GM19099 (cell line): ENCODE measurements around the gene ASB16.

Experiments
- POLR2A ChIP-seq: IDR thresholded peaks from 3 replicates; pipeline ENCODE4 v1.6.1; 2011; ENCODE audit warnings: low read depth; ENCODE audit not compliant: insufficient read length; ENCODE audit errors: extremely low read depth

The ASB16 gene

DNA sequence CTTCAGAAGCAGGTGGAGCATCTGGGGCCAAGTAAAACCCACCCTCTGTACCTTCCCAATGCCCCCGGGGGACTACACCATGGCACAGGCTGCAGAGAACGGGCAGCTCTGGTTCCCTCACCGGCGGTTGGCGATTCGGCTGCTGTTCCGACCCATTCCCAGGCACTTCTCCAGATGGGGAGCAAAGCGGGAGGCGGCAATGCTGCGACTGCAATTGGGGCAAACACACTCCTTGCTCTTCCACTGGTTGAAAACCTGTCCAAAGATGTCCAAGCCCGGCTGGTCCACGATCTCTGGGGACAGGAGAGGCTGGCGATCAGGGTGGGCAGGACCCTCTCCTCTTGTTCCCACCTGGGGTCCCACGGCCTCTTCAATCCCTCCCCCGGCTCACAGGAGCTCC lies 26.6 kb downstream of the ASB16 start:
- no peak for TF ChIP-seq POLR2A

DNA sequence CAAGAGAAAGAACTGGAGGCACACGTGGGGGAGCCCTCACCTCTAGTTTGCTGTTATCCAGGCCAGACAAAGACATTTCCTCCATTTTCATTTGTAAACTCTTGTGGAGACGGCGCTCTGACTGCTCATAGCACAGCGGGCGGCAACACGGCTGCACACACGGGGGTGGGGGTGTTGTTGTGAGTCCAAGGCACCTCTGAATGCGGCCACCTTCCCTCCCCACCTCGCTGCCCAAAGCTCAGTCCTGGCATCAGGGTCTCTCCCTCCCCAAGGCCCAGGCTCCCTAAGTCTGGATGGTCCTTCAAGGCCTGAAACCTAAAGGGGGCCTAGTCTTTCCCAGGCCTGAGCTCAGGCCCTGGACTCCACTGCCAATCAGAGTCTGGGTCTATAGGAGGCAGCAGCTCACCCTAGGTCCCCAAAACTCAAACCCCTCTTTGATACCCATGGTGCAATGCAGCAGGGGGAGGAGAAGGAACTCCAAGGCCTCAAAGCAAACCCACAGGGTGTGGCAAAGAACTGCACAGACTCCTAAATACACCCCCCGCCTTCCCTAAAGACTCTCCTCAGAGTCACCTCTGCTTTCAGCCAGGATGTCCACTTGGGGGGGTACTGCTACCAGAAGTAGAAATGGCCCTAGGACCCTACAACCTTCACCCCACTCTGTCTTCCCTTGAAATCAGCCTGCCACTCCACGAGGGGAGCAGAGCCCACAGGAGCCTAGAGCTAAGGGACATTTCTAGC lies 27.6 kb downstream of the ASB16 start:
- TF ChIP-seq POLR2A: no peak

DNA sequence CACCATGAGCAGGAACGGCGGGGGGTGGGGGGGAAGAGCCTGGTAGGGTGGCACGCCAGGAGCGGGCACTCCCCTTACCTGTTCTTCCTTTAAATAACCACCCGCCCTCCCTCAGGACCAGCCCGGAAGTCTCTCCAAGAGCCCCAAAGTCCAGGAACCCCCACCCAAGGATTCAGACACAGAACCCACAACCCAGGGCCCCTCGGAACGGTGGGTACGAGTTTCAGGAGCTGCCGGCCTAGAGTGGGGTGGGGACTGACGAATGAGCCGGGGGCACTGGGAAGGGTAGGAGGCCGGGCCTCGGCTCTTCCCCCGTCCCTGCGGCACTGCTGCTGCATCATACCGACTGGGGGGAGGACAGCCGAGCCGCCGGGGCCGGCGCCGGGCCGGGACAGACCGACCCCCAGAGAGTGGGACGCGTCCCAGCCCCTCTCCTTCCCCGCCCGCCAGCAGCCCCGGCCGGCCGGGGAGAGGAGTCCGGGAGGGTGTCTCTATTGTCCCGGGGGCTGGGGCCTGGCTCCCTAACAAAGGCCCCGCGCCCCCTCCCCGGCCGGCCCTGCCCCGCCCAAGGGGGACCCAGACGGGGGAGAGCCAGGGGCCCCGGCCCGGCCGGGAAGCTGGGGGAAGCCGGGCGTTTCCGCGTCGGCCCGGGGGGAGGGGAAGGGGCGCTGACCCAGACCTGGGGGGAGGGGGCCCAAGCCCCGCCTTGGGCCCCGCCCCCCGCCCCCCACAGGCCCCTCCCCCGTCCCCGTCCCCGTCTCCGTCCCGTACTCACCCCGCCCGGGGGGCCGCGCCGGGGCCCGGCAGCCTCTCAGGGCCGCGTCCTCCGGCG lies 28.4 kb downstream of the ASB16 start:
- TF ChIP-seq POLR2A: peak; percentile 61

DNA sequence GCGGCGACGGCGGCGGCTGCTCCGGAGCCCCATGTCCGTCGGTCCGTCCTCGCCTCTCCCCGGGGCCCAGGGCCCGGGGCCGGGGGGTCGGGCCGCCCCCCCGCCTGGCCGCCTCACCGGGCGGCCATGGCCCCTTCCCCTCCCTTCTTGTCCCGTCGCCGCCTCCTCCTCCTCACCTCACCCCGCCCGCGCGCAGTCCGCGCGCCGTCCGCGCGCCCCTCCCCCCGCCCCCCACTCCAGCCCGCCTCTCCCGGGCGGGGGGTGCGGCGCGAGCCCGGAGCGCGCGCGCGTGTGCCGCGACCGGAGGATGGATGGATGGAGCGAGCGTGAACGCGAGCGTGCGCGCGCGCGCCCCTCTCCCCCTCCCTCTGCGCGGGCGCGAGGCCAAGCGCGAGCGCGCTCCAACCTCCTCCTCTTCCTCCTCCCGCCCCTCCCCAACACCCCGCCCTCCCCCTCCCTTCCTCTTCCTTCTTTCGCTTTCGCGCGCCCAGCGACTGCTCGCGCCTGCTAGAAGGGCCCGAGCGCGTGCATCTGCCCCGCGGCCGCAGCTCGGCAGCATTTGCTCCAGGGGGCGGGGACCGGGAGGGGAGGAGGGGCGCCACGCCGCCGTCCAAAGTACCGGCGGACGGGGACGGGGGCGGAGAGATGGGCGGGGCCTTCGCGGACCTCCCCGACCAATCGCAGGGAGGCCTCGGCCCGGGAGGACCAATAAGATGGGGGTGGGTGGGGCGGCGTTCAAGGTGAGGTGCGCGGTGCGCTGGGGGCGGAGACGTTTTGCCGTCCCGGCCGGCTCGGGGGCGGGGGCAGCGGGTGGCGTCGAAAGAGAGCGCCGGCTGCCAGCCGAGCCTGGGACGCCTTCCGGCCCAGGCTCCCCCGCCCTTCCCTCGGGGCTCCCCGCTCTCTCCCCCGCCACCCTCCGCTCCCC lies 29.3 kb downstream of the ASB16 start, which contains the start of gene ATXN7L3:
TSS of gene ATXN7L3 (minus strand) at position 332 of the 925 bp plus-strand sequence. CDS start 1,814 bp downstream, outside the sequence.
- TF ChIP-seq POLR2A: peak; percentile 1

DNA sequence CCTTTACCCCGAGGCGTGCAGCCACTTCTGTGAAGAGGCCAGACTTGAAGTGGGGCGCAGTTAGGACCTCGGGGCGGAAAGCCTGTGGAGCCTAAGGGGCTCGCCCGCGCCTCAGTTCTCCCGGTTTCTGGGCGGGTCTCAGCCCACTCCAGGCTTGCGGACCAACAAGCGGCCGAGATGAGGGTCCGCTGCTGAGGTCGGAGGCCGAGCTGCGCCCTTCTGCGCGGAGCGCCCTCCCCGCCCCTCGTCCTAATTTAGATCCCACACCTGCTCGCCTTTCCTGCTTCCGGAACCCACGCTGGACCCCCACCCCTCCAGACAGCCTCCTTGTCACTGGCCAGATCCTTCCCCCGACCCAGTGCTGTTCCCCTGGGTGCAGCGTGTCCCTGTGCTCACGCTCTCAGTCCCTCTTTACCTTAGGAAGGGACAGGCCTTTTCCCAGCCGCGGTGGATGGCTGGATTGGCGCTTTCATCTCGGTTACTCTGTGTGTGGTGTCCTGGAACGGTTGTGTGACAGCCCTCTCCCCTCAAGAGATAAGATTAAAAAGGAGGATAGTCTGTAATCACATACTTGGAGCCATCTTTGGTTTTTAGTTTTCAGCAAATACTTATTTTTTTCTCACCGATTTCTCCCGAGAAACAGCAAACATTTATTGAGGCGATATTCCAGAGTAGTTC lies 30.1 kb downstream of the ASB16 start:
- peak; percentile 69 for TF ChIP-seq POLR2A

DNA sequence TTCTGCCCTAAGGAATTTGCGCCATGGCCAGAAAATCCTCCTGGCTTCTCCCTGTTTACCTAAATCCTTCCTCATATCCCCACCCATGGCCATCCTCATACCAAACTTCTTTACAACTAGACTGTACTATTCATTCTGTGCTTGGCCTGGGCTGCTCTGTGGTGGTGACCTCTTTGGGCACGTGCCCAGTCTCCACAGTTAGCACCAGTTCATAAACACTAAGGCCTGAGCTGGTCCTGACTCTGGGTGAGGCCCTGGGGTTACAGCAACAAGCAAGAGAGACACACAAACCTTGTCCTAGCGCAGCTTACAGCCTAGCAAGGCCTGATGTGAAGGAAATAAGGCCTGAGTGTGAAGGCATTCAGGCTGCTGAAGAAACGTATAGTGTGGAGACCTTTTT lies 32.3 kb downstream of the ASB16 start:
- no peak for TF ChIP-seq POLR2A

DNA sequence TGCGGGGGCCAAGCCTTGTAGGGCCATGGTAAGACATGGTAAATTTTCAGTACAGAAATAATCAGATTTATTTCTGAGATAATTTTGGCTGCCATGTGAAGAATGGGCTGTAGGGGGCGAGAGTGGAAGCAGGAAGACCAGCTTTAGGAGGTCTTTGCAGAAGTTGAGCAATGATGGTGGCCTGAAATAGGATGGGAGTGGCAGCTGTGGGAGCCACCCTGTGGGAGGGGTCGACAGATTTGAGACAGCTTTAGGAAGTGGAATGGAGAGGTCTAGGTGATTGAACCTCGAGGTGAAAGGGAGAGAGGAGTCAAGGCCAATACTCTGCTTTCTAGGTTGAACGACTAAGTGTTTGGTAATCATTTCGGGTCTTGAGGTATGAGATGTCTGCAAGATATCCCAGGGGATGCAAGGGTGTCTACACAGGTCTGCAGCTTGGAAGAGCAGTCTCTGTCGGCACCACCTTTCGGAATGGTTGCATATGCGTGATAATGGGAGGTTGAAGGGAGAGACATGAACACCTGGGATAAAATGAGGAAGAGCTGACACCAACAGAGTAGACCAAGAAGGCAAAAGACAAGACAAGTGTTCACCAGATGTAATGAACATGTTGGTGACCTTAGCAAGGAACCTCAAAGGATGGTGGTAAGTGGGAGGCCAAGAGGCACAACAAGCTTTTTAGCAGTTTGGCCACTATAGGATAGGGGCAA lies 33.4 kb downstream of the ASB16 start:
- peak; percentile 9 for TF ChIP-seq POLR2A

DNA sequence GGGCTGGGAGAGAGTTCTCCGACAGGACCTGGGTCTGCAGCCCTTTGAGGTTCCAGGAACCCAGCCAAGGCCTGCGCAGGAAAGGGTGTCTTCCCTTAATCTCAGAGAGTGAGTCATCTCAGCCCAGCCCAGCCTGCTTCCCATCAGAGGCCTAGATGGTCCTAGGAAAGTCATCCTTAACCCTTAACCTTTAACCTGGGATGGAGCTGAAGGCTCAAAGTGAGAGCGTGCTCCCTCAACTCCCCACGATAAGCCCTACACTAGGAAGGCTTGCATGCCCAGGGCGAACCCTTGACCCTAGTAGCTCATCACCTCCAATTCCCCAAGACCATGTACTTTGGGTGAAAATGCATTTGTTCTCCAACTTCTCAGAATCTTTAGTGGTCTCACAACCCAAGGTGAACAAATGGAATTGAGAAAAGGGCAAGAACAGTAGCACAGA lies 34.0 kb downstream of the ASB16 start:
- TF ChIP-seq POLR2A: peak; percentile 0

DNA sequence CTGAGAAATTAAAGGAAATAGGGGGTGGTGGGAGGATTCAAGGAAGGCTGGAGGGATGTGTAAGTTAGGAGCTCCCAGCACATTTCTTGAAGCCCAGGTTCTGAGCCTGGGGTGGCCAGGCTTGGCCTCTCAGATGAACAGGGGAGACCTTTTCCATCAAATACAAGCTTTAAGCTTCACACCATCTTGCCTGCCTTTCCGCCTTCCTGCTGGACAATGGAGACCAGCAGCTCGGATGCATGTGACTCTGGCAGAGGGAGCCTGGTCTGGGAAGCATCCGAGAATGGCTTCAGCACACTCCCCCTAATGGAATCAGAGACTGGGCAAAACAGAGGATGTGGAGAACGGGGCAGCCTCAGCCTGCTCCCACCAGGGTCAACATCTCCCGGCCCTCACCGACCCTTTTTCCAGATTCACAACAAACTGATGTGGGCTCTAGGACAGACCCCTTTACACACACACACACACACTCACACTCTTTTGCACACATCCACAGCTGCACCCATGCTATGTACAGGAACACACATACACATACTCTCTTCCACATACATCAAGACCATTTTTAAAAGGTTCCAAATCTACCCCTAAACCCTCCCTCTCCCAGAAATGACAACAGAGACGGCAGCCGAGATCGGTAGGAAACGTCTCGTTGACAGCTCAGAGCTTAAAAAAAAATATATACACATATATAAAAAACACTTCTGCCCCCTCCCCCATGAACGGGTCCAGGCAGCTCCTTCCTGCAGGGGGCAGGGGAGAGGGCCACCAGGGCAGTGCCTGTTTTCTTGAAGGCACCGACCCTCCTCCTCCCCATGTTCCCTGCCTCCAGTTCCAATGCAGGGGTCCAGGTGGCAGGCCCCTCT lies 35.7 kb downstream of the ASB16 start:
- peak; percentile 6 for TF ChIP-seq POLR2A

DNA sequence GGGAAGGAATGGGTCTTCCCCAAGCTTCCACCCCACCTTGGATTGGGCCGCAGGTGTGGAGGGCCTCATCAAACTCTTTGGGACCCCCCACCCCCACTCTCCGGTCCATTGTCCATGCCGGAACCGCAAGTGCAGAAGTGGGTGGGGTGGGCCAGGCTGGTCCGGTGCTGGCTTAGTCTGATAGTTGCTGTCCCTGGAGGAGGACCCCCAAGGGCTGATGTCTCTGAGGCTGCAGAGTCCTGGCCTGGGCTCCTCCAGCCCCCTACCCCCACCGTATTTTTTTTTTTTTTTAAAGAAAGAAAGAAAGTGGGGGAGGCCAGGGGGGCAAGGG lies 36.3 kb downstream of the ASB16 start:
- TF ChIP-seq POLR2A: no peak

DNA sequence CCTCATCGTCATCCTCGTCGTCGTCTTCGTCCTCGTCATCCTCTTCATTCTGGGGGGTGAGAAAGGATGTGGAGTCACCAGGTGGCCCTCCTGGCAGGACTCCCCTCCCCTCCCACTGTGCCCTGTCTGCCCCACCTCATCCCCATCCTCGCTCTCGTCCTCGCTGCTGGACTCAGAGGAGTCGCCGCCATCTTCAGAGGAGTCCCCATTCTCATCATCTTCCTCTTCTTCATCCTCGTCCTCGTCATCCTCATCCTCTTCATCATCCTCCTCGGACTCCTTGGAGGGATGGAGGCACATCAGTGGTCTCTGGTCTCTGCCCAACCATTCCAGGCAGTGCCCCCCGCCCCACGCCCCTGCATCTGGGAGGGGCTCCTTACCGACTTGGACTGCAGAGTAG lies 36.8 kb downstream of the ASB16 start:
- no peak for TF ChIP-seq POLR2A

DNA sequence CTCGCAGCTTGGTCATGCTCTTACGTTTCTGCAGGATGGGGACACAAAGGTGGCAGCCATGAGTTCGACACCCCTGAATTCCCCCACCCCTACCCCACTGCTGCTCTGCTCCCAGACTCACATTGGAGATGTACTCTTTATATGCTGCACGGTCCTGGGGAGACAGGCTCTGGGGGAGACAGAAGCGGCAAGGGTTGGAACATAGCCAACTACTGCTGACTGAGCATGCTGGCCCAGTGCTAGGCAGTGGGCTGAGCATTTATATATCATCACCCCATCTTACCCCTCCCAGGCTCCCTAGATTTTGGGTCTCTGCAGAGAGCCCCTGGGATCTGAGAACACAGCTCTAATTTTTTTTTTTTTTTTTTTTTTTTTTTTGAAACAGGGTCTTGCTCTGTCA lies 37.2 kb downstream of the ASB16 start:
- no peak for TF ChIP-seq POLR2A

DNA sequence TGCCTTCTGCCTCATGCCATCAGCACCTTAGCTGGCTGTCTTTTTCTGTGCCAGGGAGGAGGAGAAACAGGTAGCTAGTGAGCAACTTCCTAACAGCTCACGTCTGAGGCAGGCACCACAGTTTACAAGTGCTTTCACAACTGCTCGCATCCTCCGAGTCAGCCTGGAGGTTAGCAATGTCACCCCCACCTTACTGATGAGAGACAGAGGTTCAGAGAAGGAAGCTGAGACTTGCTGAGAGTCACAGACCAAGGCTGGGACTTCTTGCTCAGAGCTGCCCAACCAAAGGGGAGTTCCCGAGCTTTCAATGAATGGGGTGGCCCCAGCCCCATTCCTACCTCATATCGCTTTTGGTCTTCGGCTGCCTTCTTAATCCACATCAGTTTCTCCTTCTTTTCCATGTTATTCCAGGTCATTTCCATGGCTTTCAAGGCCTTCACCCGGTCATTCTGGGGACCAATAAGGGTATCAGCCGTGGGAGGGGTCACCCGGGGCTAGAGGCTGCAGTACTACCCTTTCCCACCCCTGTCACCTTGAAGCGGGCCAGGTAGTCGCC lies 39.4 kb downstream of the ASB16 start:
- TF ChIP-seq POLR2A: no peak
